ENCODE data around the gene SNRPD1. TPM values are rescaled to one million over a fixed set of nuclear protein-coding genes. Genes with fewer than 3 reads are reported as not detected.

SNRPD1 gene
- total RNA-seq, 1 donor from 2014 or later: 12.4 TPM

DNA sequence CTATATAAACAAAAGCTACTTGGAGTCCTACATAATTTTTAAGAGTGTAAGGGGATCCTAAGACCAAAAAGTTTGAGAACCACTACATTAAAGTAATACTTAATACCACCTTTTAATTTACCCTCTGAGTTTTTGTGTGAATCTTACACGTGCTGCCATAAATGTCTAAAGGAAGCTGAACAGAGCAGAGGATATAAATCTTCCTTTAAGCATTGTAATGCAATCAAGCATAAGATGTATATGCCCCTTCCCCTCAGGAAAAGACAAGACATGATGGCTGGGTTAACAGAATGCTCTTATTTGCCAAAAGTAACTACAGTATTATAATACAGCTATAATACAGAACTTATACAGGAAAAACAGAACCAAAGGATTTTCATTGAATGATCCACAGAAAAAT is 14.5 kb upstream of the SNRPD1 start:
- H3K4me3 ChIP-seq (ENCODE audit: low read depth, low read length): no peak overlapping the region
- no peaks in the 10 kb centered on the region for H3K36me3 ChIP-seq (ENCODE audit: control insufficient read depth, insufficient read depth, low read length)
- DNase-seq (ENCODE audit: low read depth) (no peak), FAIRE-seq (no peak)
- H3K27me3 ChIP-seq (ENCODE audit: control insufficient read depth, insufficient read depth, low read length): no peaks in the 10 kb centered on the region
- TF ChIP-seq CTCF (IDR thresholded peaks at IDR 0.05; ENCODE audit: insufficient read depth, low read length, severe bottlenecking): no peak

GRCh38 chr18:21598726-21599584 is 13.2 kb upstream of the SNRPD1 start:
- DNase-seq (ENCODE audit: low read depth): no peak
- no peak for TF ChIP-seq CTCF (IDR thresholded peaks at IDR 0.05; ENCODE audit: insufficient read depth, low read length, severe bottlenecking)
- H3K4me3 ChIP-seq (ENCODE audit: low read depth, low read length): peak overlapping the region; percentile 98
- H3K27me3 ChIP-seq (ENCODE audit: control insufficient read depth, insufficient read depth, low read length): no peaks in the 10 kb centered on the region
- FAIRE-seq: no peak
- H3K36me3 ChIP-seq (ENCODE audit: control insufficient read depth, insufficient read depth, low read length): no peaks in the 10 kb centered on the region

GRCh38 chr18:21599585-21600525 is 12.3 kb upstream of the SNRPD1 start:
- DNase-seq (ENCODE audit: low read depth) (no peak), FAIRE-seq (no peak)
- peak overlapping the region; percentile 98 for H3K4me3 ChIP-seq (ENCODE audit: low read depth, low read length)
- no peaks in the 10 kb centered on the region for H3K36me3 ChIP-seq (ENCODE audit: control insufficient read depth, insufficient read depth, low read length)
- H3K27me3 ChIP-seq (ENCODE audit: control insufficient read depth, insufficient read depth, low read length): no peaks in the 10 kb centered on the region
- TF ChIP-seq CTCF (IDR thresholded peaks at IDR 0.05; ENCODE audit: insufficient read depth, low read length, severe bottlenecking): no peak

- Histone ChIP-seq H3K4me3 (ENCODE audit: low read depth, low read length) (peak within 1 kb of the TSS; percentile 98), H3K27me3 (ENCODE audit: control insufficient read depth, insufficient read depth, low read length) (no peaks in the 10 kb centered on the region), H3K36me3 (ENCODE audit: control insufficient read depth, insufficient read depth, low read length) (no peaks in the 10 kb centered on the region)
- peak; percentile 99 for TF ChIP-seq CTCF (IDR thresholded peaks at IDR 0.05; ENCODE audit: insufficient read depth, low read length, severe bottlenecking)
- FAIRE-seq: peak; percentile 60
- DNase-seq (ENCODE audit: low read depth): peak; percentile 95
These were observed 11.3 kb upstream of the SNRPD1 start, which contains the start of gene ESCO1 for GRCh38 chr18:21600526-21601410. ESCO1 (minus strand) TSS chr18:21600704; CDS start chr18:21574843, 25,861 bp downstream.

DNA sequence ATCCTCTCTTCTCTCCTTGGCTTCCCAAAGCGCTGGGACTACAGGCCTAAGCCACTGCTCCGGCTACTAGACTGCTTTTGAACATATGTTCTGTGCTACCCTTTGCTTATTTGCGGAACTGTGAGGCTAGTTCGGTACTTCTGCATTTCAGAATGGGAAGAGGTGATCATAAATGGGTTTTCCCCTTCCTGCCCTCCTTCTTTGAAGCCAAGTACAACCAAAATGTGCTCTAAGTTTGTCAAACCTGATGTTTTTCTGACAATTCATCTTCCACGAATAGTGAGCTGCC is 9.9 kb upstream of the SNRPD1 start:
- no peaks in the 10 kb centered on the region for H3K27me3 ChIP-seq (ENCODE audit: control insufficient read depth, insufficient read depth, low read length)
- TF ChIP-seq CTCF (IDR thresholded peaks at IDR 0.05; ENCODE audit: insufficient read depth, low read length, severe bottlenecking): no peak
- DNase-seq (ENCODE audit: low read depth) (no peak), FAIRE-seq (no peak)
- no peak overlapping the region for H3K4me3 ChIP-seq (ENCODE audit: low read depth, low read length)
- no peaks in the 10 kb centered on the region for H3K36me3 ChIP-seq (ENCODE audit: control insufficient read depth, insufficient read depth, low read length)
